ENCODE data around the gene ANG.

The ANG gene

DNA sequence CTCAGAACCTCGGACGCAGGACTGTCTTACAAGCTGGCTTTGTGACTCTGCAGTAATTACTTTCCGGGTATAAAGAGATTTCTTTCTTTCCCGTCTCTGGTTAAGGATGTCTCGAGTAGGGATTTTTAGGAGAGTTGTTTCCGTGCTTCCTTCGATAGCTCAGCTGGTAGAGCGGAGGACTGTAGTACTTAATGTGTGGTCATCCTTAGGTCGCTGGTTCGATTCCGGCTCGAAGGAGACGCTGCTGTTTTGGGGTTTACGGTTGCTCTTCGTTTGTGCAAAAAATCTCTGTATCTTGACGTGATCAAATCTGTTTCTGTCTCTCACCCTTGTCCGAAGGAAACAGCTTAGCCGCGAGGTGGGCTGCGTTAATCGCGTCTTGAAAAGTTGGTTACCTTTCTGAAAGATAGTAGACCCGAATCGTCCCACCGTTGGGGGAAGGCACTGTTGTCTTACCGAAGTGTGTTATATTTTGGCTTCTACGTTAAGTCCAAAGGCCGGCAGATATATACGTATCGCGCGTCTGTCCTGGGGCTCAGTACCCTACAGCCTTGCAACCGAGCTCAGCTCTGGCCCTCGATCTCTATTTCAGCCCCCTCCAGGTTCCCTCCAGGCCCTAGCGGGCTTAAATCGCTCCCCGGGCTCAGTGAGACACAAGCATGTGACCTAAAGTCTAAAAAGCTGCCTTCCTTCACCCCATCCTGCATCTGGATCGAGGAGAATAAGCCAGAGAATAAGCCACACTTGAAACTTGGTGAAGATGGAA lies 5.3 kb upstream of the ANG start:
- TF ChIP-seq TEAD4 (IDR thresholded peaks at IDR 0.05) (peak; percentile 77), CEBPB (IDR thresholded peaks at IDR 0.05) (no peak; the same call in 1 of the 2 replicates), TCF12 (IDR thresholded peaks at IDR 0.05; ENCODE audit: low read depth) (no peak; the same call in 1 of the 2 replicates), TAF1 (IDR thresholded peaks at IDR 0.05; ENCODE audit: low read depth) (no peak), NFIC (IDR thresholded peaks at IDR 0.05) (0 out of 2 replicates have a peak, but pooled peaks have one; percentile 19), FOXM1 (IDR thresholded peaks at IDR 0.05; ENCODE audit: borderline replicate concordance, low read depth) (no peak), YY1 (IDR thresholded peaks at IDR 0.05; ENCODE audit: low read depth) (no peak)
- TF ChIP-seq, protein P1, sequence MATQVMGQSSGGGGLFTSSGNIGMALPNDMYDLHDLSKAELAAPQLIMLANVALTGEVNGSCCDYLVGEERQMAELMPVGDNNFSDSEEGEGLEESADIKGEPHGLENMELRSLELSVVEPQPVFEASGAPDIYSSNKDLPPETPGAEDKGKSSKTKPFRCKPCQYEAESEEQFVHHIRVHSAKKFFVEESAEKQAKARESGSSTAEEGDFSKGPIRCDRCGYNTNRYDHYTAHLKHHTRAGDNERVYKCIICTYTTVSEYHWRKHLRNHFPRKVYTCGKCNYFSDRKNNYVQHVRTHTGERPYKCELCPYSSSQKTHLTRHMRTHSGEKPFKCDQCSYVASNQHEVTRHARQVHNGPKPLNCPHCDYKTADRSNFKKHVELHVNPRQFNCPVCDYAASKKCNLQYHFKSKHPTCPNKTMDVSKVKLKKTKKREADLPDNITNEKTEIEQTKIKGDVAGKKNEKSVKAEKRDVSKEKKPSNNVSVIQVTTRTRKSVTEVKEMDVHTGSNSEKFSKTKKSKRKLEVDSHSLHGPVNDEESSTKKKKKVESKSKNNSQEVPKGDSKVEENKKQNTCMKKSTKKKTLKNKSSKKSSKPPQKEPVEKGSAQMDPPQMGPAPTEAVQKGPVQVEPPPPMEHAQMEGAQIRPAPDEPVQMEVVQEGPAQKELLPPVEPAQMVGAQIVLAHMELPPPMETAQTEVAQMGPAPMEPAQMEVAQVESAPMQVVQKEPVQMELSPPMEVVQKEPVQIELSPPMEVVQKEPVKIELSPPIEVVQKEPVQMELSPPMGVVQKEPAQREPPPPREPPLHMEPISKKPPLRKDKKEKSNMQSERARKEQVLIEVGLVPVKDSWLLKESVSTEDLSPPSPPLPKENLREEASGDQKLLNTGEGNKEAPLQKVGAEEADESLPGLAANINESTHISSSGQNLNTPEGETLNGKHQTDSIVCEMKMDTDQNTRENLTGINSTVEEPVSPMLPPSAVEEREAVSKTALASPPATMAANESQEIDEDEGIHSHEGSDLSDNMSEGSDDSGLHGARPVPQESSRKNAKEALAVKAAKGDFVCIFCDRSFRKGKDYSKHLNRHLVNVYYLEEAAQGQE (IDR thresholded peaks at IDR 0.05; ENCODE audit: low read depth): no peak
- TF ChIP-seq, protein P2, sequence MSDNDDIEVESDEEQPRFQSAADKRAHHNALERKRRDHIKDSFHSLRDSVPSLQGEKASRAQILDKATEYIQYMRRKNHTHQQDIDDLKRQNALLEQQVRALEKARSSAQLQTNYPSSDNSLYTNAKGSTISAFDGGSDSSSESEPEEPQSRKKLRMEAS (IDR thresholded peaks at IDR 0.05): no peak
- TF ChIP-seq, protein P3, sequence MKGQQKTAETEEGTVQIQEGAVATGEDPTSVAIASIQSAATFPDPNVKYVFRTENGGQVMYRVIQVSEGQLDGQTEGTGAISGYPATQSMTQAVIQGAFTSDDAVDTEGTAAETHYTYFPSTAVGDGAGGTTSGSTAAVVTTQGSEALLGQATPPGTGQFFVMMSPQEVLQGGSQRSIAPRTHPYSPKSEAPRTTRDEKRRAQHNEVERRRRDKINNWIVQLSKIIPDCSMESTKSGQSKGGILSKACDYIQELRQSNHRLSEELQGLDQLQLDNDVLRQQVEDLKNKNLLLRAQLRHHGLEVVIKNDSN (IDR thresholded peaks at IDR 0.05): no peak

DNA sequence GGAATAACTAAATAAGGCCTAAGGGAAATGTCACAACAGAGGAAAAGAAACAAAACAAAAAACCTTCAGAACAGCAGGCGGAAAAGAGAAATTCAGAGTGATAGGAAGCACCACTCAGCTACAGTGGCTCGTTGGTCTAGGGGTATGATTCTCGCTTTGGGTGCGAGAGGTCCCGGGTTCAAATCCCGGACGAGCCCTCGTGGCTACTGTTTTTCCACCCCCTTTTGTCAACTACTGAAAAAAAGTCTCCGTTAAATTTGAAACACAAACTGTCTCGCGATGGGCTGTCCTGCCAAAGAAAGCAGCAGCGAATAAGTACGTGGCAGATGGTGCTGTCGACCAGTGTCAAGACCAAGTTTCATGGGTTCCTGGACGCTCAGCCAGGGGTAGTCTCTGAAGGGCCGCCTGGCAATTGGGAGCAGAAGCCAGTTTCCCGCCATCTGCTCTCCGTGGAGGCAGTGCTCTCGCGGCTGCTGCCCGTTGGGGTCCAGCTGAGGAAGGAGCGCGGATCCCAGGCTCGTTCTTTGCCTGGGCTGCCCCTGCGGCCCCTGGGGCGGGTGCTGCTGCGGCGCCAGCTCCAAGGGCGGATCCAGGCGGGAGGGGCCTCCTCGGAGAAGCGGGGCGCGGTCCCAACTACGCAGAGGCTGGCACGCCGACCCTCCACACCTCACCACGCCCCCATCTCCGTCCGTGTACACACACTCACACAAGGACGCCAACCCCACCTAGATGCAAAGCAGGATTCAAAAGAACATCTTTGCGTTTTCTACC lies 4.5 kb upstream of the ANG start, which contains the start of gene RNASE4:
Gene RNASE4, plus strand, starts transcription at position 670 of the 771 bp plus-strand sequence. CDS start 14,812 bp downstream, outside the sequence.
- TF ChIP-seq CEBPB (IDR thresholded peaks at IDR 0.05) (no peak), ZBTB7A (IDR thresholded peaks at IDR 0.05; ENCODE audit: low read depth) (0 out of 2 replicates have a peak, but pooled peaks have one; percentile 55), CREB1 (IDR thresholded peaks at IDR 0.05; ENCODE audit: low read depth) (no peak), EGR1 (IDR thresholded peaks at IDR 0.05) (no peak), TAF1 (IDR thresholded peaks at IDR 0.05; ENCODE audit: low read depth) (no peak), YY1 (IDR thresholded peaks at IDR 0.05; ENCODE audit: low read depth) (no peak), NFIC (IDR thresholded peaks at IDR 0.05) (no peak; the same call in 1 of the 2 replicates), FOXM1 (IDR thresholded peaks at IDR 0.05; ENCODE audit: borderline replicate concordance, low read depth) (no peak), TCF12 (IDR thresholded peaks at IDR 0.05; ENCODE audit: low read depth) (peak; percentile 54), TEAD4 (IDR thresholded peaks at IDR 0.05) (peak; percentile 86)
- TF ChIP-seq, protein P1 (IDR thresholded peaks at IDR 0.05; ENCODE audit: low read depth): 0 out of 2 replicates have a peak, but pooled peaks have one; percentile 15
- TF ChIP-seq, protein P2 (IDR thresholded peaks at IDR 0.05): peak; percentile 49

DNA sequence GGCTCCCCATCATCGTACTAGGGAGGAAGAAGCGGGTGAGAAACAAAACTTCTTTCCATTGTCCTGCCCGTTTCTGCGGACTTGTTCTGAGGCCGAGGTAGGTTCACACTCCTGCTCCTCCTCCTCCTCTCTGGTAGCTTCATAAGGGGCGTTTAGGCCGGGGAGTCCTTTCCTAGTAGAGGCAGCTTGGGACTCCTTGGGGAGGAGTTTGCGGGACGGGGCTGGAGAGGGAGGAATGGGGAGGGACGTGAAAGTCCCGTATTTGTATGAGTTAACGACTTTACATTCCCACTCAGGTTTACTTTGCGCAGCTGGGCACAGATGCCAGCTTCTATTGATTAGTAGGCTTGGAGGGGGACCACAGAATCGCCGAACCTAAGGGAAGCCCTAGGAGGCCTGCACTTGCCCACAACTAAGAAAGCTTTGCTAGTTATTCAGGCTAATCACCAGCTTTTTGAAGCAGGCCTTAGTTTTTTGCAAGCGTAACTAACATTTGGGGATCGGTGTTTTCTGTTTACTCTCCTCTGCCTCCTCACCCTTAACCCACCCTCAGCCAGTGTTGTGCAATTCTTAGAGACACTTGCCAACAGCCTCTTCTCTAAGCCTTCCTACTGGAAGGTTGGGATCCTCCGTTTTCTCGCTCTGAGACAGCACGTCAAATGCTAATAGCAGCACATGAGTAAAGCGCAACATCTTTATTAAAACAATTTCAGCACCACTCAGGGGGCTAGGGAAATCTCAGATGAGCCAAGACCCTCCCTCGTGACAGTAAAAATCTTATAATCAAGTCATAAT lies 3.7 kb upstream of the ANG start:
- TF ChIP-seq, protein P2 (IDR thresholded peaks at IDR 0.05): no peak
- TF ChIP-seq ZBTB7A (IDR thresholded peaks at IDR 0.05; ENCODE audit: low read depth): no peak

DNA sequence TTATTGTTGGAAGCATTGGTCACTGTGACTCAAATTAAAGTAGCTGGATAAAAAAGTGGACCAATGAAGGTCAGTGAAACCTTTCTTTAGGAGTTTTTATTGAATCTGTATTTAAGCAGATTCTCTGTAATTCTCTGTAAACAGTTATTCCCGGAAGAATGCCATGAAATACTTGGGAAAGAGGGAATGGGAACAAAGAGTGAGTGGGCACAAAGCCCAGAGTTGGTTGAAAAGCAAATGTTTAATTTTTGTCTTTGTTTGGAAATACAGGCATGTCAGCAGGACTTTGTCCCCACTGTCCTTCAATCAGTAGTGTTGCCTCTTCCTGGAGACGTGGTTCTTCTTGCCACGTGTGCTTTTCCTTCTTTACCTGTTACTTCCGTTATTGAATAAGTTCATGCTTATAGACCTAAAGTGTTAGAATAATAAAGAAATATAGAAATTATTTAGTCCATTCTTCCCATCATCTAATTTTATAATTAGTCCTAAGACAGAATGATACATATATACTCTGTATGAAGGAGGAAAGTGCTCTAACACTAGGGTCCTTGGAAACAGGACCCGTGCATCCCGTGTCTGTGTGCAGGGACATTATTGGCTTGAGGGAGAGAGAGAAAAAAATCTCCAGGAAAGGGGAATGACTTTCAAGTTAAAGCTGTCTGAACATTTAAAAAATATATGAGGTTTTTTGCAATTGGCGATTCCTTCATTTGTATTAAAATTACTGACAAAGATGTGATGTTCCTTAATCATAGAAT lies 2.0 kb upstream of the ANG start:
- TF ChIP-seq RAD21 (IDR thresholded peaks at IDR 0.05; ENCODE audit: low read depth) (no peak), TCF12 (IDR thresholded peaks at IDR 0.05; ENCODE audit: low read depth) (no peak), ZBTB7A (IDR thresholded peaks at IDR 0.05; ENCODE audit: low read depth) (no peak)
- TF ChIP-seq, protein P1 (IDR thresholded peaks at IDR 0.05; ENCODE audit: low read depth): no peak
